Neural progenitor cell (in vitro differentiated cells): ENCODE results near the gene PC. TPM values are rescaled to one million over a fixed set of nuclear protein-coding genes. Genes with fewer than 3 reads are reported as not detected.
"Not testable (repeated sequence)": the region's sequence is repeated elsewhere in the genome, so short reads cannot be mapped to it uniquely, and the experiment has no call there.

ENCODE experiments used
- DNase-seq: peaks from one replicate; pipeline ENCODE4 v3.0.0-alpha.2; 2016; ENCODE audit warnings: low spot score
- H2AFZ ChIP-seq: fragments of 200-600 bp; sonication (generic); replicated peaks from 2 replicates; pipeline ENCODE4 v1.6.1; 2016; ENCODE audit warnings: antibody characterized with exemption
- H3F3A ChIP-seq: fragments of 200-600 bp; sonication (generic); 2 replicates; pipeline ENCODE4 v1.6.1; 2016; ENCODE audit warnings: antibody characterized with exemption, low read depth
- H3K27ac ChIP-seq: fragments of 200-600 bp; sonication (generic); 2 replicates; pipeline ENCODE4 v1.5.1; 2016; ENCODE audit warnings: mild to moderate bottlenecking
- H3K27me3 ChIP-seq: fragments of 200-600 bp; sonication (generic); 2 replicates; pipeline ENCODE4 v1.6.1; 2016; ENCODE audit warnings: mild to moderate bottlenecking, moderate library complexity
- H3K36me3 ChIP-seq: fragments of 200-600 bp; sonication (generic); 2 replicates; pipeline ENCODE4 v1.5.1; 2016
- H3K4me1 ChIP-seq: fragments of 200-600 bp; sonication (generic); 2 replicates; pipeline ENCODE4 v1.6.1; 2016; ENCODE audit warnings: mixed run types
- H3K4me2 ChIP-seq: fragments of 200-600 bp; sonication (generic); 2 replicates; pipeline ENCODE4 v1.6.1; 2016
- H3K4me3 ChIP-seq: fragments of 200-600 bp; sonication (generic); 2 replicates; pipeline ENCODE4 v1.5.1; 2016
- H3K79me2 ChIP-seq: fragments of 200-600 bp; sonication (generic); 2 replicates; pipeline ENCODE4 v1.6.1; 2016; ENCODE audit warnings: low read depth
- H3K9ac ChIP-seq: fragments of 200-600 bp; sonication (generic); 2 replicates; pipeline ENCODE4 v1.6.1; 2016
- H3K9me3 ChIP-seq: fragments of 200-600 bp; sonication (generic); 2 replicates; pipeline ENCODE4 v1.5.1; 2016; ENCODE audit warnings: low read depth
- H4K20me1 ChIP-seq: fragments of 200-600 bp; sonication (generic); 2 replicates; pipeline ENCODE4 v1.6.1; 2016; ENCODE audit warnings: low read depth
- H3K27ac Mint-ChIP-seq: 3 replicates; pipeline ENCODE4 v1.8.0; 2021; ENCODE audit warnings: mixed read lengths
- H3K27me3 Mint-ChIP-seq: 2 replicates; pipeline ENCODE4 v1.8.0; 2022; ENCODE audit warnings: low read depth, mild to moderate bottlenecking, inconsistent platforms, moderate library complexity, mixed read lengths; ENCODE audit not compliant: insufficient read depth
- H3K36me3 Mint-ChIP-seq: 3 replicates; pipeline ENCODE4 v1.8.0; 2021; ENCODE audit warnings: mixed read lengths
- H3K4me1 Mint-ChIP-seq: 3 replicates; pipeline ENCODE4 v1.8.0; 2021; ENCODE audit warnings: mixed read lengths
- H3K4me3 Mint-ChIP-seq: 3 replicates; pipeline ENCODE4 v1.8.0; 2021; ENCODE audit warnings: mild to moderate bottlenecking, moderate library complexity, mixed read lengths
- H3K9me3 Mint-ChIP-seq: 3 replicates; pipeline ENCODE4 v1.8.0; 2020; ENCODE audit warnings: mixed read lengths
- EZH2 ChIP-seq: fragments of 200-600 bp; sonication (generic); IDR thresholded peaks from 2 replicates; pipeline ENCODE4 v1.6.1; 2017; ENCODE audit warnings: antibody characterized with exemption, mild to moderate bottlenecking, moderate library complexity
- EZH2phosphoT487 ChIP-seq: fragments of 200-600 bp; sonication (generic); IDR thresholded peaks from 2 replicates; pipeline ENCODE4 v1.6.1; 2017; ENCODE audit warnings: antibody characterized with exemption
- total RNA-seq: library from RNA; depleted of rRNA; stranded (reverse); fragments of >200 nt; gene quantifications from 2 replicates; pipeline ENCODE4 v1.2.3, GENCODE V29; 2015; ENCODE audit warnings: low replicate concordance
- TF ChIP-seq, protein P1 (sequence below): fragments of 200-600 bp; sonication (generic); IDR thresholded peaks from 2 replicates; pipeline ENCODE4 v1.5.1; 2017; ENCODE audit warnings: antibody characterized with exemption, mild to moderate bottlenecking

Gene PC
- total RNA-seq, 1 donor from 2014 or later, result 11.4 TPM

DNA sequence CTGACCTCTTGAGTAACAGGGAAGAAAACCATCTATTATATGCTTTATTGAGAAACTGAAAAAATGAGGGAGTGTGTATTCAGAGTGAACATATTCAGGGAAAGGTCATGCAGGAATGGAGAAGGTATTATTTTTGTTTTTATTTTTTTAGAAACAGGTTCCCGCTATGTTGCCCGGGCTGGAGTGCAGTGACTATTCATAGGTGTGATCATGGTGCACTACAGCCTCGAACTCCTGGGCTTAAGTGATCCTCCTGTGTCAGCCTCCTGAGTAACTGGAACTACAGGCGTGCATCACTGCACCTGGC is 123.7 kb downstream of the PC start:
- TF ChIP-seq EZH2phosphoT487 (no peak), EZH2 (no peak)
- TF ChIP-seq, protein P1, sequence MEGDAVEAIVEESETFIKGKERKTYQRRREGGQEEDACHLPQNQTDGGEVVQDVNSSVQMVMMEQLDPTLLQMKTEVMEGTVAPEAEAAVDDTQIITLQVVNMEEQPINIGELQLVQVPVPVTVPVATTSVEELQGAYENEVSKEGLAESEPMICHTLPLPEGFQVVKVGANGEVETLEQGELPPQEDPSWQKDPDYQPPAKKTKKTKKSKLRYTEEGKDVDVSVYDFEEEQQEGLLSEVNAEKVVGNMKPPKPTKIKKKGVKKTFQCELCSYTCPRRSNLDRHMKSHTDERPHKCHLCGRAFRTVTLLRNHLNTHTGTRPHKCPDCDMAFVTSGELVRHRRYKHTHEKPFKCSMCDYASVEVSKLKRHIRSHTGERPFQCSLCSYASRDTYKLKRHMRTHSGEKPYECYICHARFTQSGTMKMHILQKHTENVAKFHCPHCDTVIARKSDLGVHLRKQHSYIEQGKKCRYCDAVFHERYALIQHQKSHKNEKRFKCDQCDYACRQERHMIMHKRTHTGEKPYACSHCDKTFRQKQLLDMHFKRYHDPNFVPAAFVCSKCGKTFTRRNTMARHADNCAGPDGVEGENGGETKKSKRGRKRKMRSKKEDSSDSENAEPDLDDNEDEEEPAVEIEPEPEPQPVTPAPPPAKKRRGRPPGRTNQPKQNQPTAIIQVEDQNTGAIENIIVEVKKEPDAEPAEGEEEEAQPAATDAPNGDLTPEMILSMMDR, result no peak
- Histone ChIP-seq H3K4me3 (no peak overlapping the region), H3K27me3 (no peaks in the 10 kb centered on the region), H2AFZ (no peak overlapping the region), H3K4me1 (no peaks in the 10 kb centered on the region), H3K9me3 (no peaks in the 10 kb centered on the region), H3K9ac (no peak overlapping the region), H3F3A (peaks cover 28% of the 10 kb centered on the region), H3K79me2 (no peaks in the 10 kb centered on the region), H3K27ac (no peak overlapping the region), H3K36me3 (peaks cover 4% of the 10 kb centered on the region), H3K4me2 (no peak overlapping the region), H4K20me1 (peaks cover 3% of the 10 kb centered on the region)
- Mint-ChIP-seq H3K4me1 (no peaks in the 10 kb centered on the region), H3K27me3 (no peaks in the 10 kb centered on the region), H3K4me3 (no peak overlapping the region), H3K36me3 (peaks cover 3% of the 10 kb centered on the region), H3K27ac (no peak overlapping the region), H3K9me3 (no peaks in the 10 kb centered on the region)
- DNase-seq, result no peak

DNA sequence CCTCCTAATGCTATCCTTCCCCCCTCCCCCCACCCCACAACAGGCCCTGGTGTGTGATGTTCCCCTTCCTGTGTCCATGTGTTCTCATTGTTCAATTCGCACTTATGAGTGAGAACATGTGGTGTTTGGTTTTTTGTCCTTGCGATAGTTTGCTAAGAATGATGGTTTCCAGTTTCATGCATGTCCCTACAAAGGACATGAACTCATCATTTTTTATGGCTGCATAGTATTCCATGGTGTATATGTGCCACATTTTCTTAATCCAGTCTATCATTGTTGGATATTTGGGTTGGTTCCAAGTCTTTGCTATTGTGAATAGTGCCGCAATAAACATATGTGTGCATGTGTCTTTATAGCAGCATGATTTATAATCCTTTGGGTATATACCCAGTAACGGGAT is 133.6 kb downstream of the PC start:
- H3K27me3 ChIP-seq, H3K27ac ChIP-seq, H2AFZ ChIP-seq, H3K9me3 Mint-ChIP-seq, H3K4me3 Mint-ChIP-seq, H3K4me1 ChIP-seq, H4K20me1 ChIP-seq, H3K9ac ChIP-seq, H3K9me3 ChIP-seq, H3K36me3 ChIP-seq, H3K4me2 ChIP-seq, H3K36me3 Mint-ChIP-seq, H3K27ac Mint-ChIP-seq, H3K4me3 ChIP-seq, H3K79me2 ChIP-seq, H3K4me1 Mint-ChIP-seq, DNase-seq, H3K27me3 Mint-ChIP-seq, H3F3A ChIP-seq: not testable (repeated sequence)

DNA sequence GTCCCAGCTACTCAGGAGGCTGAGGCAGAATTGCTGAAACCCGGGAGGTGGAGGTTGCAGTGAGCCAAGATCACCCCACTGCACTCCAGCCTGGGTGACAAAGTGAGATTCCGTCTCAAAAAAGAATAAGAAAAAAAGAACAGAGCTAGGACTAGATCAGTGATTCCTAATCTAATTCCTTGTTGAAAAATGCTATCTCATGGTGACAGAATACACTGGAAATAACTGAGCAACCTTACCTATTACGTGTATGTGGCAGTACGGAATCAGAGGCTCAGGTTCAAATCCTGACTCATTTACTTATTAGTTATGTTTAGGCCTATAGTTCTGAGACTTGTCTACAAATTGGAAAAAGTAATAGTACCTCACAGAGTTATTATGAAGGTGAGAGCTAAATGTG is 134.5 kb downstream of the PC start:
- H3K9me3 Mint-ChIP-seq, result no peaks in the 10 kb centered on the region
- Histone ChIP-seq H3K9ac (no peak overlapping the region), H3F3A (no peaks in the 10 kb centered on the region), H3K27ac (no peak overlapping the region), H3K79me2 (no peaks in the 10 kb centered on the region), H3K9me3 (no peaks in the 10 kb centered on the region), H3K27me3 (no peaks in the 10 kb centered on the region), H2AFZ (no peak overlapping the region), H3K4me2 (no peak overlapping the region), H4K20me1 (no peaks in the 10 kb centered on the region), H3K4me1 (peaks cover 9% of the 10 kb centered on the region), H3K36me3 (no peaks in the 10 kb centered on the region), H3K4me3 (no peak overlapping the region)
- DNase-seq, result no peak
- H3K4me1 Mint-ChIP-seq, result peaks cover 6% of the 10 kb centered on the region
- no peak overlapping the region for H3K4me3 Mint-ChIP-seq
- no peaks in the 10 kb centered on the region for H3K27me3 Mint-ChIP-seq
- TF ChIP-seq EZH2 (no peak), EZH2phosphoT487 (no peak)
- TF ChIP-seq, protein P1, result no peak
- no peak overlapping the region for H3K27ac Mint-ChIP-seq
- peaks cover 5% of the 10 kb centered on the region for H3K36me3 Mint-ChIP-seq

DNA sequence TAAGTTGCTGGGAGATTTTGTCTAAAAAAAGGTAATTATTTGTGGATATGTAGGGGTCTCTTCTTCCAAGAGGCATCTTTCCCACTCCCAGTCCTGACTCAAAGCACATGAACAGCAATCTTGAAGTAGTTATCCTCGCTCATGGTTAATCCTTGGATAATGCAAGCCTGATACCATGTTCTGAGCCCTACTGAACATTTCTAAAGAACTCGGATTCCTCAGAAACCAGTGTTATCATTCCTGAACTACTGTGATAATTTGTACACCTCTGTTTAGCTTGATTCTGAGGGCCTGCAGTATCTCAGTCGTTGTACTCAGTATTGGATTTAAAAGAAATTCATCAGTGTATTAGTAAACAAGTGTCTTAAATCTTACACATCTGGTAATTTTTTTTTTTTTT is 137.3 kb downstream of the PC start:
- Histone ChIP-seq H2AFZ (no peak overlapping the region), H3K27me3 (no peaks in the 10 kb centered on the region), H3K4me3 (no peak overlapping the region), H3K9me3 (no peaks in the 10 kb centered on the region), H3F3A (peaks cover under 1% of the 10 kb centered on the region), H3K27ac (no peak overlapping the region), H3K36me3 (no peaks in the 10 kb centered on the region), H3K4me2 (no peak overlapping the region), H3K79me2 (no peaks in the 10 kb centered on the region), H3K4me1 (peaks cover 18% of the 10 kb centered on the region), H3K9ac (no peak overlapping the region), H4K20me1 (no peaks in the 10 kb centered on the region)
- Mint-ChIP-seq H3K27ac (no peak overlapping the region), H3K4me3 (no peak overlapping the region), H3K9me3 (no peaks in the 10 kb centered on the region), H3K4me1 (peaks cover 12% of the 10 kb centered on the region), H3K36me3 (peaks cover 5% of the 10 kb centered on the region), H3K27me3 (no peaks in the 10 kb centered on the region)
- DNase-seq, result no peak
- no peak for TF ChIP-seq EZH2
- TF ChIP-seq, protein P1, result no peak
- TF ChIP-seq EZH2phosphoT487, result no peak
